Prostate gland (tissue), 2 donors: ENCODE data around the gene HS3ST6. TPM values are rescaled to one million over a fixed set of nuclear protein-coding genes. Genes with fewer than 3 reads are reported as not detected.

Source experiments
- DNase-seq: peaks from one replicate; pipeline ENCODE4 v3.0.0-alpha.2; 2019; ENCODE audit warnings: low spot score
- H3K27ac ChIP-seq, 2 donors: fragments of 200-600 bp; sonication (generic); 2 replicates each; pipeline ENCODE4 v1.5.1; 2017 to 2019
- H3K27me3 ChIP-seq: fragments of 200-600 bp; sonication (generic); replicated peaks from 2 replicates; pipeline ENCODE4 v1.5.1; 2019; ENCODE audit not compliant: insufficient read depth
- H3K36me3 ChIP-seq, 2 donors: fragments of 200-600 bp; sonication (generic); 1 replicate in 1 of 2; 2 replicates in 1 of 2; pipeline versions ENCODE4 v1.5.1 to v1.8.1; 2017 to 2019
- H3K4me1 ChIP-seq: fragments of 200-600 bp; sonication (generic); replicated peaks from 2 replicates; pipeline ENCODE4 v1.5.1; 2019
- H3K4me3 ChIP-seq, 2 donors: fragments of 200-600 bp; sonication (generic); 2 replicates each; pipeline ENCODE4 v1.5.1; 2017 to 2019
- H3K9me3 ChIP-seq: fragments of 200-600 bp; sonication (generic); 2 replicates; pipeline ENCODE4 v1.5.1; 2017
- POLR2A ChIP-seq: fragments of 450-650 bp; IDR thresholded peaks from one replicate; pipeline ENCODE4 v1.6.1; 2016; ENCODE audit warnings: antibody characterized with exemption, mild to moderate bottlenecking
- POLR2AphosphoS5 ChIP-seq: sonication (generic); formaldehyde crosslinking; IDR thresholded peaks from one replicate; pipeline ENCODE4 v1.6.1; 2017; ENCODE audit warnings: antibody characterized with exemption
- WGBS: methylation state at CpG from one replicate; pipeline ENCODE4 v1.1.5; 2018; 5-methylcytosine and 5-hydroxymethylcytosine counted together
- intact Hi-C: fragments of 100-400 bp; cut with DNase I; formaldehyde crosslinking; loops from one replicate; pipeline ENCODE4 v1.14.2; 2022
- total RNA-seq, 2 donors: library from RNA; depleted of rRNA; stranded (reverse); fragments of >200 nt; gene quantifications; one replicate each; pipeline ENCODE4 v1.1.0, GENCODE V29; 2016
- TF ChIP-seq, protein P1 (sequence below), 4 experiments: fragments of 200-600 bp in 2 of 4; fragments of 450-650 bp in 2 of 4; sonication (generic) in 2 of 4; IDR thresholded peaks; 1 replicate in 3 of 4; 2 replicates in 1 of 4; pipeline ENCODE4 v1.5.1; 2016 to 2019; ENCODE audit warnings: antibody characterized with exemption in 4 of 4, mild to moderate bottlenecking in 2 of 4, moderate library complexity in 2 of 4

Gene HS3ST6
- total RNA-seq, 2 donors from 2014 or later: 0.77 to 0.91 TPM

DNA sequence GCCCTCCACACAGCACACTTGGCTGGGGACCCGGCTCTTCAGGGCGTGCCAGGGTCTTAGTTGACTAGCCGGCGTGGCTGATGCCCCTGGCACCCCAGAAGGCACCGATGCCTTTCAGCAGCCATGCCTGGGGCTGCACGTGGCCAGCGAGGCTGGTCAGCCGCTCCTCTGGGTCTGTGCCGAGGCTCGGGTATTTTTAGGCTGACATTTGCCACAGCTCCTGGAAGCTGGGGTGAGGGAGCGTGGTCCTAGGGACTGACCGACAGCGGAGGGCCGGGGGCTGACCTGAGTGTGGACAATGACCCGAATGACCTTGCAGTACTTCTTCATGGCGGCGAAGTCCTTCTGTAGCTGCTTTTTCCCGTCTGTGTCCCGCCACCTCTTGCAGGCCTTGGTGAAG lies 32.3 kb upstream of the HS3ST6 start:
- TF ChIP-seq, protein P1, sequence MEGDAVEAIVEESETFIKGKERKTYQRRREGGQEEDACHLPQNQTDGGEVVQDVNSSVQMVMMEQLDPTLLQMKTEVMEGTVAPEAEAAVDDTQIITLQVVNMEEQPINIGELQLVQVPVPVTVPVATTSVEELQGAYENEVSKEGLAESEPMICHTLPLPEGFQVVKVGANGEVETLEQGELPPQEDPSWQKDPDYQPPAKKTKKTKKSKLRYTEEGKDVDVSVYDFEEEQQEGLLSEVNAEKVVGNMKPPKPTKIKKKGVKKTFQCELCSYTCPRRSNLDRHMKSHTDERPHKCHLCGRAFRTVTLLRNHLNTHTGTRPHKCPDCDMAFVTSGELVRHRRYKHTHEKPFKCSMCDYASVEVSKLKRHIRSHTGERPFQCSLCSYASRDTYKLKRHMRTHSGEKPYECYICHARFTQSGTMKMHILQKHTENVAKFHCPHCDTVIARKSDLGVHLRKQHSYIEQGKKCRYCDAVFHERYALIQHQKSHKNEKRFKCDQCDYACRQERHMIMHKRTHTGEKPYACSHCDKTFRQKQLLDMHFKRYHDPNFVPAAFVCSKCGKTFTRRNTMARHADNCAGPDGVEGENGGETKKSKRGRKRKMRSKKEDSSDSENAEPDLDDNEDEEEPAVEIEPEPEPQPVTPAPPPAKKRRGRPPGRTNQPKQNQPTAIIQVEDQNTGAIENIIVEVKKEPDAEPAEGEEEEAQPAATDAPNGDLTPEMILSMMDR (IDR thresholded peaks at IDR 0.05): no peak
- TF ChIP-seq POLR2AphosphoS5: no peak
- no peak for TF ChIP-seq POLR2A
- H3K27ac ChIP-seq: no peak overlapping the region
- WGBS: 80% methylated on average over 19 of the region's 19 CpGs
- H3K27me3 ChIP-seq: no peaks in the 10 kb centered on the region
- intact Hi-C loops: no loop called here
- no peak for DNase-seq
- H3K36me3 ChIP-seq: no peaks in the 10 kb centered on the region
- no peaks in the 10 kb centered on the region for H3K9me3 ChIP-seq
- no peak overlapping the region for H3K4me3 ChIP-seq
- H3K4me1 ChIP-seq: no peaks in the 10 kb centered on the region

DNA sequence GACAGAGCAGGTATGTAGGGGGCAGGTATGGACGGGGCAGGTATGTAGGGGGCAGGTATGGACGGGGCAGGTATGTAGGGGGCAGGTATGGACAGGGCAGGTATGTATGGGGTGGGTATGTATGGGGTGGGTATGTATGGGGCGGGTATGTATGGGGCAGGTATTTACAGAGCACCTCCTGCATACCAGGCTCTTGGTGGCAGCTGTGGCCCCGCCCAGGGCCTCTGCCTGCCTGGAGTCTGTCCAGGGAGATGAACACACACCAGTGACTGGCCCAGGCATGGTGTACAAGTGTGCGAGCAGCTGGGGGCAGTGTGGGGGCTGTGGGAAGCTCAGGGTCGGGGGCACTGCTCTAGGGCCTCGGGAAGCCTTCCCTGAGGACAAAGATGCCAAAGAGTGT lies 31.8 kb upstream of the HS3ST6 start:
- 33% methylated on average over 7 of the region's 7 CpGs for WGBS
- Histone ChIP-seq H3K27ac (no peak overlapping the region), H3K36me3 (no peaks in the 10 kb centered on the region), H3K4me1 (no peaks in the 10 kb centered on the region), H3K4me3 (no peak overlapping the region), H3K9me3 (no peaks in the 10 kb centered on the region), H3K27me3 (no peaks in the 10 kb centered on the region)
- intact Hi-C loops: no loop called here
- no peak for DNase-seq
- TF ChIP-seq, protein P1 (IDR thresholded peaks at IDR 0.05): no peak
- TF ChIP-seq POLR2AphosphoS5 (no peak), POLR2A (no peak)

DNA sequence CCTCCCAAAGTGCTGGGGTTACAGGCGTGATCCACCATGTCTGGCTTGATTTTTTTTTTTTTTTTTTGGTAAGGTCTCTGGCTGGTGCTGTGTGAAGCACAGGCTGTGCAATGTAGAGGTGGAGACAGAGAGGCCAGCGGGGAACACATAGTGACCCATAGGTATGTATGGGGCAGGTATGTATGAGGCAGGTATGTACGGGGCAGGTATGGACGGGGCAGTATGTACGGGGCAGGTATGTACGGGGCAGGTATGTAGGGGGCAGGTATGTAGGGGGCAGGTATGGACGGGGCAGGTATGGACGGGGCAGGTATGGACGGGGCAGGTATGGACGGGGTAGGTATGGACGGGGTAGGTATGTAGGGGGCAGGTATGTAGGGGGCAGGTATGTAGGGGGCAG lies 31.3 kb upstream of the HS3ST6 start:
- no peaks in the 10 kb centered on the region for H3K4me1 ChIP-seq
- no peak overlapping the region for H3K4me3 ChIP-seq
- H3K27me3 ChIP-seq: no peaks in the 10 kb centered on the region
- 86% methylated on average over 11 of the region's 11 CpGs for WGBS
- no peak overlapping the region for H3K27ac ChIP-seq
- intact Hi-C loops: no loop called here
- DNase-seq: no peak
- no peak for TF ChIP-seq POLR2AphosphoS5
- TF ChIP-seq, protein P1 (IDR thresholded peaks at IDR 0.05): no peak
- no peak for TF ChIP-seq POLR2A
- no peaks in the 10 kb centered on the region for H3K36me3 ChIP-seq
- no peaks in the 10 kb centered on the region for H3K9me3 ChIP-seq

DNA sequence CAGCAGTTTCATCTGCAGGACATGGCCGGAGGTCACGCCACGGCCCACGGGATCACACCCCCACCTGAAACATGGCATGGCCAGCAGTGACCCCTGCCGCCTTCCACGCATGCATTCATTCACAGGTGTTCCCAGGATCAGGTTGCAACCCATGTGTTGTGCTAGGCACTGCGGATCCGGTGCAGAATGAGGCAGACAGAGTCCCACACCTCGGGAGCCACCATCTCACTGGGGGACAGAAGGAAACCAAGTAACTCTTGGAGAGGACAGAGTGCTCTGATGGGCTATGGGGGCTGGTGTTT lies 29.1 kb upstream of the HS3ST6 start:
- no peaks in the 10 kb centered on the region for H3K36me3 ChIP-seq
- DNase-seq: no peak
- peaks cover 3% of the 10 kb centered on the region for H3K4me1 ChIP-seq
- H3K27me3 ChIP-seq: no peaks in the 10 kb centered on the region
- TF ChIP-seq, protein P1 (IDR thresholded peaks at IDR 0.05): no peak
- TF ChIP-seq POLR2A (no peak), POLR2AphosphoS5 (no peak)
- H3K4me3 ChIP-seq: no peak overlapping the region
- no peaks in the 10 kb centered on the region for H3K9me3 ChIP-seq
- WGBS: 85% methylated on average over 9 of the region's 9 CpGs
- H3K27ac ChIP-seq: no peak overlapping the region
- intact Hi-C loops: no loop called here

DNA sequence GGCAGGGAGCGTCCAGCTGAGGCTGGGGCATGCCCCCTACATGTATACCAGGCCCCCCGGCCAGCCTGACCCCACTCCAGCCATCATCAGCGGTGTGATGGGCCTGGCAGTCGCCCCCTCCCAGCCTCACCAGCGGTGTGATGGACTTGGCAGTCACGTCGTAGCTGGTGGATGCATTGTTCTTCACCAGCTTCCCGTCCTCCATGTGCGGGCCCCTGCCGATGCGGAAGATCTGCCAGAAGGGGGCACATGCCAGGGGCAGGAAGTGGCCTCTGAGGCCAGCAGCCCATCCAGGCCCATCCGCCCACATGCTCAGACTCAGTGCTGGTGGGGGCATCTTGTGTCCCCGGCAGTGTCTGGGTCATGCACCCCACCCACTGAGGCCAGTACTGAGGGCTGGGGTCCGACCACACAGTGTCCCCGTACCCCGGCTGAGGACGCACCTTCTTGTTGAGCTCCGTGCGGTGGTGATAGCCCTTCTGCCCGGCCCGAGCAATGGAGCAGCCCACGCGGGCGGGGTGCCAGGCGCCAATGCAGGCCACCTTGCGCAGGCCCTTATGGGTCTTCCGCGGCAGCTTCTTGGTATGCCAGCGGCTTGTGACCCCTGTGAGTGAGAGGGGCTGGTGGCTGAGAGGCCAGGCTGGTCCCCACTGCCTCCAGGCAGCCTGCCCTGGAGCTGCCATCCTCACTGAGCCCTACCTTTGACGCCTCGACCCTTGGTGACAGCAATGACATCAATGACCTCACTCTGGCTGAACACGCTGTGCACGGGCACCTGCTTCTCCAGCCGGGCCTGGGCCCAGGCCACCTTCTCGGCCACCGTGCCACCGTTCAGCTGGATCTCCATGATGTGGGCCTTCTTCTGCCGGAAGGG lies 28.5 kb upstream of the HS3ST6 start:
- no peaks in the 10 kb centered on the region for H3K36me3 ChIP-seq
- no peak overlapping the region for H3K27ac ChIP-seq
- H3K27me3 ChIP-seq: no peaks in the 10 kb centered on the region
- H3K4me1 ChIP-seq: peaks cover 9% of the 10 kb centered on the region
- TF ChIP-seq, protein P1 (IDR thresholded peaks at IDR 0.05): no peak
- no peak for TF ChIP-seq POLR2AphosphoS5
- TF ChIP-seq POLR2A: no peak
- no peak overlapping the region for H3K4me3 ChIP-seq
- no peaks in the 10 kb centered on the region for H3K9me3 ChIP-seq
- no peak for DNase-seq
- 84% methylated on average over 36 of the region's 38 CpGs for WGBS
- intact Hi-C loops: no loop called here
